ENCODE data around the gene PCDHGC5. TPM values are rescaled to one million over a fixed set of nuclear protein-coding genes. Genes with fewer than 3 reads are reported as not detected.

The PCDHGC5 gene
- total RNA-seq, 1 experiment from 2014 or later: 0.61 TPM

- ChIA-PET POLR2A (no interaction called here), CTCF (interaction anchor here (1.0 to 1.9 kb wide), 2 partner anchors 9 to 10 kb away, joined by 4 to 6 read pairs; no protein-coding TSS in a partner anchor)
- no peaks in the 10 kb centered on the region for H3K27me3 Mint-ChIP-seq (ENCODE audit: insufficient read depth, unreplicated experiment)
- intact Hi-C loops (cut with micrococcal nuclease): no loop called here
- peaks cover 6% of the 10 kb centered on the region for H3K36me3 Mint-ChIP-seq (ENCODE audit: insufficient read depth, unreplicated experiment)
- H3K27ac Mint-ChIP-seq (ENCODE audit: low read depth, unreplicated experiment): no peak overlapping the region
- DNase-seq (ENCODE audit: unreplicated experiment): no peak
- no peak overlapping the region for H3K4me3 Mint-ChIP-seq (ENCODE audit: unreplicated experiment)
- no peak for TF ChIP-seq CTCF (IDR thresholded peaks at IDR 0.05; ENCODE audit: unreplicated experiment)
- H3K4me1 Mint-ChIP-seq (ENCODE audit: insufficient read depth, unreplicated experiment): peaks cover 10% of the 10 kb centered on the region
- BruUV-seq (replicated peaks): no TSS peak
- H3K9me3 Mint-ChIP-seq (ENCODE audit: unreplicated experiment): no peaks in the 10 kb centered on the region
These were observed 14.8 kb downstream of the PCDHGC5 start for GRCh38 chr5:141503681-141504080.

GRCh38 chr5:141504216-141504615 lies 15.3 kb downstream of the PCDHGC5 start:
- H3K4me1 Mint-ChIP-seq (ENCODE audit: insufficient read depth, unreplicated experiment): peaks cover 15% of the 10 kb centered on the region
- intact Hi-C loops (cut with micrococcal nuclease): no loop called here
- peaks cover 6% of the 10 kb centered on the region for H3K36me3 Mint-ChIP-seq (ENCODE audit: insufficient read depth, unreplicated experiment)
- H3K27ac Mint-ChIP-seq (ENCODE audit: low read depth, unreplicated experiment): no peak overlapping the region
- no peaks in the 10 kb centered on the region for H3K9me3 Mint-ChIP-seq (ENCODE audit: unreplicated experiment)
- ChIA-PET POLR2A (interaction anchor here (1.1 kb wide), 1 partner anchor 15 kb away, joined by 3 read pairs; the partner anchor contains the start of gene PCDHGC5), CTCF (interaction anchor here (0.6 to 1.9 kb wide), 4 partner anchors 8 to 88 kb away, joined by 3 to 7 read pairs (median 5); no protein-coding TSS in a partner anchor)
- H3K4me3 Mint-ChIP-seq (ENCODE audit: unreplicated experiment): no peak overlapping the region
- BruUV-seq (replicated peaks): no TSS peak
- no peaks in the 10 kb centered on the region for H3K27me3 Mint-ChIP-seq (ENCODE audit: insufficient read depth, unreplicated experiment)
- no peak for TF ChIP-seq CTCF (IDR thresholded peaks at IDR 0.05; ENCODE audit: unreplicated experiment)
- DNase-seq (ENCODE audit: unreplicated experiment): no peak

GRCh38 chr5:141506381-141507155 lies 17.7 kb downstream of the PCDHGC5 start:
- peaks cover 23% of the 10 kb centered on the region for H3K4me1 Mint-ChIP-seq (ENCODE audit: insufficient read depth, unreplicated experiment)
- peak overlapping the region; percentile 88 for H3K27ac Mint-ChIP-seq (ENCODE audit: low read depth, unreplicated experiment)
- no peak for TF ChIP-seq CTCF (IDR thresholded peaks at IDR 0.05; ENCODE audit: unreplicated experiment)
- no TSS peak for BruUV-seq (replicated peaks)
- CTCF ChIA-PET: interaction anchor here (0.6 to 11.5 kb wide), 13 partner anchors 12 to 307 kb away, joined by 3 to 191 read pairs (median 4); partner anchors contain the start of genes DIAPH1, PCDHB11, PCDHGA10 and PCDHGC5
- H3K36me3 Mint-ChIP-seq (ENCODE audit: insufficient read depth, unreplicated experiment): peaks cover 10% of the 10 kb centered on the region
- POLR2A ChIA-PET: interaction anchor here (0.7 to 1.0 kb wide), 2 partner anchors 53 to 319 kb away, joined by 3 to 4 read pairs; partner anchors contain the start of gene PCDHB9
- no peaks in the 10 kb centered on the region for H3K27me3 Mint-ChIP-seq (ENCODE audit: insufficient read depth, unreplicated experiment)
- intact Hi-C loops (cut with micrococcal nuclease): no loop called here
- no peak overlapping the region for H3K4me3 Mint-ChIP-seq (ENCODE audit: unreplicated experiment)
- no peaks in the 10 kb centered on the region for H3K9me3 Mint-ChIP-seq (ENCODE audit: unreplicated experiment)
- DNase-seq (ENCODE audit: unreplicated experiment): no peak

GRCh38 chr5:141507387-141508091 lies 18.7 kb downstream of the PCDHGC5 start:
- ChIA-PET CTCF (interaction anchor here (0.6 to 11.5 kb wide), 14 partner anchors 11 to 579 kb away, joined by 3 to 191 read pairs (median 4); partner anchors contain the start of genes DIAPH1, PCDHB11, PCDHGA10 and PCDHGB7), POLR2A (interaction anchor here (0.7 to 3.5 kb wide), 4 partner anchors 14 to 320 kb away, joined by 3 to 25 read pairs (median 4); partner anchors contain the start of gene PCDHB9)
- no peak overlapping the region for H3K4me3 Mint-ChIP-seq (ENCODE audit: unreplicated experiment)
- TF ChIP-seq CTCF (IDR thresholded peaks at IDR 0.05; ENCODE audit: unreplicated experiment): no peak
- peaks cover 26% of the 10 kb centered on the region for H3K4me1 Mint-ChIP-seq (ENCODE audit: insufficient read depth, unreplicated experiment)
- no TSS peak for BruUV-seq (replicated peaks)
- DNase-seq (ENCODE audit: unreplicated experiment): no peak
- H3K36me3 Mint-ChIP-seq (ENCODE audit: insufficient read depth, unreplicated experiment): peaks cover 19% of the 10 kb centered on the region
- H3K27me3 Mint-ChIP-seq (ENCODE audit: insufficient read depth, unreplicated experiment): no peaks in the 10 kb centered on the region
- H3K9me3 Mint-ChIP-seq (ENCODE audit: unreplicated experiment): no peaks in the 10 kb centered on the region
- H3K27ac Mint-ChIP-seq (ENCODE audit: low read depth, unreplicated experiment): peak overlapping the region; percentile 88
- intact Hi-C loops (cut with micrococcal nuclease): no loop called here
